DOHH2 (cell line): ENCODE data around the gene ZNF593OS.

Experiments
- CTCF ChIP-seq: fragments of 200-600 bp; sonication (generic); IDR thresholded peaks from one replicate; pipeline ENCODE4 v1.5.1; 2014; ENCODE audit warnings: antibody characterized with exemption, mild to moderate bottlenecking, low read depth, low read length; ENCODE audit not compliant: poor library complexity, severe bottlenecking
- EZH2phosphoT487 ChIP-seq: fragments of 200-600 bp; sonication (generic); IDR thresholded peaks from 2 replicates; pipeline ENCODE4 v1.6.1; 2017; ENCODE audit warnings: borderline replicate concordance, mild to moderate bottlenecking, antibody characterized with exemption, low read length, moderate library complexity, mixed read lengths

GRCh38 chr1:26122988-26123973, 48.4 kb downstream of the ZNF593OS start:
- TF ChIP-seq CTCF (no peak), EZH2phosphoT487 (no peak)
